ENCODE results near the gene KIFC1. TPM values are rescaled to one million over a fixed set of nuclear protein-coding genes. Genes with fewer than 3 reads are reported as not detected.

Gene KIFC1
- total RNA-seq, 2 donors from 2014 or later, result 56.6 to 94.3 TPM

DNA sequence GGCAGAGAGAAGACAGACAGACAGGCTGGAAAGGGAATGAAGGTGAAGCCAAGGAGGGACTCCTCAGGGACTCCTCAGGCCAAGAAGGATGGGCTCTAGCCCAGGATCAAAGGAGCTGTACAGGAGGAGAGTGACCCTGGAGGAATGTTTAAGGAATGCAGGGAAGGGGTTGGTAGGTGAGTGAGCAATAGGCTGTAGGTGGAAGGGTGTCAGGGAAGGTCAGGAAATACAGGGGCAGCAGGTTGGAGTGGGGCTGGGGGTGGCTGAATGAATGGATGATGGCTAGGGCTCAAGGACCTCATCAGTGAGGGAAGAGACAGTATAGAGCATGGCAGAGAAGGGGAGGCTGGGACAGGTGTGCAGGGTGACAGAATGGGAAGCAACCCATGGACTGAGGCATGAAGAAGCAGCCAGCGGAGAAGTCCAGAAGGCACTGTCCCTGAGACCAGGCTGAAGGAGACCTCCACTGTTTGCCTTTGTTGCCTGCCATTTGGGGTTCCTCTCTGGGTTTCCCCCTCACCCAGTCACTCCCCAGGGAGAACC lies 41.4 kb downstream of the KIFC1 start:
- no peaks in the 10 kb centered on the region for H3K9me3 Mint-ChIP-seq
- H3K36me3 Mint-ChIP-seq (ENCODE audit: low read depth), result peaks cover 36% of the 10 kb centered on the region
- TF ChIP-seq, protein P1, sequence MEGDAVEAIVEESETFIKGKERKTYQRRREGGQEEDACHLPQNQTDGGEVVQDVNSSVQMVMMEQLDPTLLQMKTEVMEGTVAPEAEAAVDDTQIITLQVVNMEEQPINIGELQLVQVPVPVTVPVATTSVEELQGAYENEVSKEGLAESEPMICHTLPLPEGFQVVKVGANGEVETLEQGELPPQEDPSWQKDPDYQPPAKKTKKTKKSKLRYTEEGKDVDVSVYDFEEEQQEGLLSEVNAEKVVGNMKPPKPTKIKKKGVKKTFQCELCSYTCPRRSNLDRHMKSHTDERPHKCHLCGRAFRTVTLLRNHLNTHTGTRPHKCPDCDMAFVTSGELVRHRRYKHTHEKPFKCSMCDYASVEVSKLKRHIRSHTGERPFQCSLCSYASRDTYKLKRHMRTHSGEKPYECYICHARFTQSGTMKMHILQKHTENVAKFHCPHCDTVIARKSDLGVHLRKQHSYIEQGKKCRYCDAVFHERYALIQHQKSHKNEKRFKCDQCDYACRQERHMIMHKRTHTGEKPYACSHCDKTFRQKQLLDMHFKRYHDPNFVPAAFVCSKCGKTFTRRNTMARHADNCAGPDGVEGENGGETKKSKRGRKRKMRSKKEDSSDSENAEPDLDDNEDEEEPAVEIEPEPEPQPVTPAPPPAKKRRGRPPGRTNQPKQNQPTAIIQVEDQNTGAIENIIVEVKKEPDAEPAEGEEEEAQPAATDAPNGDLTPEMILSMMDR (conservative IDR thresholded peaks at IDR 0.05), result peak; percentile 23
- Histone ChIP-seq H3K4me3 (ENCODE audit: low read length) (no peak overlapping the region), H3K9ac (ENCODE audit: extremely low read depth, low read length, poor library complexity, severe bottlenecking) (no peak overlapping the region), H3K9me3 (ENCODE audit: control insufficient read depth, low read length) (no peaks in the 10 kb centered on the region), H3K4me1 (ENCODE audit: control insufficient read depth, insufficient read depth, low read length) (peaks cover 11% of the 10 kb centered on the region), H3K27me3 (ENCODE audit: control insufficient read depth, insufficient read depth, low read length, poor library complexity, severe bottlenecking) (no peaks in the 10 kb centered on the region), H3K27ac (ENCODE audit: low read depth, low read length) (no peak overlapping the region), H3K36me3 (ENCODE audit: control insufficient read depth, insufficient read depth, low read length) (peaks cover 26% of the 10 kb centered on the region)
- H3K27me3 Mint-ChIP-seq (ENCODE audit: insufficient read depth), result no peaks in the 10 kb centered on the region
- peak overlapping the region; percentile 88 for H3K27ac Mint-ChIP-seq
- peaks cover 54% of the 10 kb centered on the region for H3K4me1 Mint-ChIP-seq
- peak; percentile 72 for DNase-seq
- peak overlapping the region; percentile 51 for H3K4me3 Mint-ChIP-seq
- 89 to 94% methylated on average over 1 of the region's 1 CpG for WGBS, 2 experiments (ENCODE audit: insufficient coverage in 1 of 2, insufficient read length in 1 of 2)

DNA sequence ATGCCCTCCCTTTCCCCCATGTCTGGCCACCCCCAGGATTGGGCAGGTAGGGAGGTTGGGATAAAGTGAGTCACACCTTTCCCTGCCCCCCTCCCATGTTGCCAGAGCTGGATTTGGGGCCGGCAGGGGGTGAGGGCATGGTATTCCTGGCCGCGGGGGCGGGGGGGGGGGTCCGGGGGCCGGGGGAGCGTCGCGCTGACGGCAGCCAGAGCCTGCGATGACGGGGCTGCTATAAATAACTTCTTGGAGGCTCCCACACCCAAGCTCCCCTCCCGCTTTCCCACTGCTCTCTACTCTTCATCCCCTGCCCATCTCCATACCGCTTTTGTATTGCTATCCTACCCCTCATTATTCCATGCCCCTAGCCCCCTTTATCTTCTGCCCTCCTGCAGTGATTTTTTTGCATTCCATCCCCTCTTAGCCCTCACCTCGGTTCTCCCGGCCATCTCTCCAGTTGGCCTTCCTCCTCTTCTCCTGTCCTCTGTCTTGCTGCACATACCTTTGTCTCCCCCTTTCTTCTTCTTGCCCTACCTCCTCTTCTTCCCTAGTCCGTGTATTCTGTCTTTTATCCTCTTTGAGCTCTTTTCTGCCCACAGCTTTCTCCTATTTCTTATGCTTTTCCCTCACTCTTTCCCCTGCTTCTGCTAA lies 42.0 kb downstream of the KIFC1 start:
- H3K4me1 ChIP-seq (ENCODE audit: control insufficient read depth, insufficient read depth, low read length), result peaks cover 11% of the 10 kb centered on the region
- peaks cover 32% of the 10 kb centered on the region for H3K36me3 ChIP-seq (ENCODE audit: control insufficient read depth, insufficient read depth, low read length)
- no peak overlapping the region for H3K4me3 ChIP-seq (ENCODE audit: low read length)
- peak overlapping the region; percentile 44 for H3K27ac Mint-ChIP-seq
- peaks cover 48% of the 10 kb centered on the region for H3K4me1 Mint-ChIP-seq
- H3K27me3 ChIP-seq (ENCODE audit: control insufficient read depth, insufficient read depth, low read length, poor library complexity, severe bottlenecking), result no peaks in the 10 kb centered on the region
- peak overlapping the region; percentile 51 for H3K4me3 Mint-ChIP-seq
- no peaks in the 10 kb centered on the region for H3K27me3 Mint-ChIP-seq (ENCODE audit: insufficient read depth)
- TF ChIP-seq, protein P1 (conservative IDR thresholded peaks at IDR 0.05), result no peak
- peak overlapping the region; percentile 36 for H3K27ac ChIP-seq (ENCODE audit: low read depth, low read length)
- no peaks in the 10 kb centered on the region for H3K9me3 Mint-ChIP-seq
- H3K36me3 Mint-ChIP-seq (ENCODE audit: low read depth), result peaks cover 42% of the 10 kb centered on the region
- peak; percentile 64 for DNase-seq
- no peak overlapping the region for H3K9ac ChIP-seq (ENCODE audit: extremely low read depth, low read length, poor library complexity, severe bottlenecking)
- 22 to 29% methylated on average over 6 to 16 of the region's 17 CpGs for WGBS, 2 experiments (ENCODE audit: insufficient coverage in 1 of 2, insufficient read length in 1 of 2)
- H3K9me3 ChIP-seq (ENCODE audit: control insufficient read depth, low read length), result no peaks in the 10 kb centered on the region

DNA sequence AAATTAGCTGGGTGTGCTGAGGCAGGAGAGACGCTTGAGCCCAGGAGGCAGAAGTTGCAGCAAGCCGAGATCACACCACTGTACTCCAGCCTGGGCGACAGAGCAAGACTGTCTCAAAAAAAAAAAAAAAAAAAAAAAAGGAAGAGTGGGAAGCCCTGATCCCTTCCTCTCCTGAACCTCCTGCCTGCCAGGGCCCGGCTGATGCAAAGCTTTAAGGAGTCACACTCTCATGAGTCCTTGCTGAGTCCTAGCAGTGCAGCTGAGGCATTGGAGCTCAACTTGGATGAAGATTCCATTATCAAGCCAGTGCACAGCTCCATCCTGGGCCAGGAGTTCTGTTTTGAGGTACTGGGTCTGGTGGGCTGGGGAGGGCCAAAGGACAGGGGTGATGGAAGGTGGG lies 43.3 kb downstream of the KIFC1 start:
- H3K9me3 Mint-ChIP-seq, result no peaks in the 10 kb centered on the region
- H3K27me3 Mint-ChIP-seq (ENCODE audit: insufficient read depth), result no peaks in the 10 kb centered on the region
- no peaks in the 10 kb centered on the region for H3K9me3 ChIP-seq (ENCODE audit: control insufficient read depth, low read length)
- DNase-seq, result no peak
- H3K4me3 ChIP-seq (ENCODE audit: low read length), result no peak overlapping the region
- peaks cover 11% of the 10 kb centered on the region for H3K4me1 ChIP-seq (ENCODE audit: control insufficient read depth, insufficient read depth, low read length)
- 96 to 100% methylated on average over 1 to 4 of the region's 4 CpGs for WGBS, 2 experiments (ENCODE audit: insufficient coverage in 1 of 2, insufficient read length in 1 of 2)
- H3K27me3 ChIP-seq (ENCODE audit: control insufficient read depth, insufficient read depth, low read length, poor library complexity, severe bottlenecking), result no peaks in the 10 kb centered on the region
- no peak overlapping the region for H3K27ac ChIP-seq (ENCODE audit: low read depth, low read length)
- peak overlapping the region; percentile 61 for H3K27ac Mint-ChIP-seq
- no peak overlapping the region for H3K9ac ChIP-seq (ENCODE audit: extremely low read depth, low read length, poor library complexity, severe bottlenecking)
- no peak overlapping the region for H3K4me3 Mint-ChIP-seq
- TF ChIP-seq, protein P1 (conservative IDR thresholded peaks at IDR 0.05), result no peak
- peaks cover 52% of the 10 kb centered on the region for H3K36me3 Mint-ChIP-seq (ENCODE audit: low read depth)
- H3K36me3 ChIP-seq (ENCODE audit: control insufficient read depth, insufficient read depth, low read length), result peaks cover 39% of the 10 kb centered on the region
- peaks cover 35% of the 10 kb centered on the region for H3K4me1 Mint-ChIP-seq

Data from endodermal cell (in vitro differentiated cells).